ENCODE data around the gene ARAP1. TPM values are rescaled to one million over a fixed set of nuclear protein-coding genes. Genes with fewer than 3 reads are reported as not detected.

The ARAP1 gene
- total and polyA plus RNA-seq, 2 of the 8 experiments (the other 6 are each of a cell fraction or from before 2014, with no cell fraction given), result 25.7 to 61.6 TPM

GRCh38 chr11:72702577-72703241 is 49.5 kb downstream of the ARAP1 start (continued):
- TF ChIP-seq POLR2AphosphoS5 (IDR thresholded peaks at IDR 0.05; ENCODE audit: low read depth, low read length), result no peak
- no peak for TF ChIP-seq SAP30 (IDR thresholded peaks at IDR 0.05; ENCODE audit: insufficient read depth, insufficient replicate concordance, low read length)
- TF ChIP-seq JUN (IDR thresholded peaks at IDR 0.05; ENCODE audit: low read depth, low read length), result no peak

All from H1 (cell line).